ENCODE data around the gene NBPF4.
"Not testable (repeated sequence)": the region's sequence is repeated elsewhere in the genome, so short reads cannot be mapped to it uniquely, and the experiment has no call there.

DNA sequence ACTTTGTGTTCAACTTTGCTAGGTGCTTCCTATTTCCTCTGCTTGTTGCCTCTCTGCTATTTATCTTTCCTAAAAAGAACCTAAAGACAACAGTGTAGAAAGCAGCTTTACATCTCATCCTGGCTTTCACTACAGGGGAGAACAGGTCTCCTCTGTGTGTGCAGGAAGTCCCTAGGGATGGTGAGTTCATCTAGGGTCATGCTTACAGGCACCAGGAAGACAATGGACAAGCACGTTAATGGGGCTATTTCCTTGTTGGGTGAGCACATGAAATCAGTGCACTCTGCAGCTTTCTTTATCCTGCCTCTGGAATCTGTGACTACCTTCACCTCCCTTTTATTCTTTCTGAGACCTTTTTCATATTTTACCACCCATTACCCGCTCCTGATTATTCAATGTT is 4.5 kb downstream of the NBPF4 start:
- not testable (repeated sequence) for TF ChIP-seq CTCF, POLR2A (IDR thresholded peaks at IDR 0.05)

Data from sigmoid colon (tissue), 3 donors.